Stomach (tissue), 9 donors: ENCODE measurements around the gene TMEM9B. TPM values are rescaled to one million over a fixed set of nuclear protein-coding genes. Genes with fewer than 3 reads are reported as not detected.

Experiments used
- DNase-seq, 2 donors: peaks; one replicate each; pipeline versions ENCODE4 v3.0.0 to v3.0.0-alpha.2; 2013 to 2019
- H3K27ac ChIP-seq, 5 donors: fragments of 200-600 bp in 4 of 5; sonication (generic) in 4 of 5; one replicate each; pipeline ENCODE4 v1.5.1; 2013 to 2019; ENCODE audit warnings: mild to moderate bottlenecking in 1 of 5, moderate library complexity in 1 of 5
- H3K27me3 ChIP-seq, 3 donors: fragments of 200-600 bp; sonication (generic); one replicate each; pipeline ENCODE4 v1.5.1; 2017 to 2019; ENCODE audit warnings: mixed run types in 1 of 3
- H3K36me3 ChIP-seq, 4 donors: fragments of 200-600 bp; sonication (generic); 1 replicate in 3 of 4; 2 replicates in 1 of 4; pipeline ENCODE4 v1.5.1; 2016 to 2019
- H3K4me1 ChIP-seq, 4 donors: fragments of 200-600 bp; sonication (generic); one replicate each; pipeline ENCODE4 v1.5.1; 2016 to 2019
- H3K4me3 ChIP-seq, 4 donors: fragments of 200-600 bp; sonication (generic) in 3 of 4; one replicate each; pipeline ENCODE4 v1.5.1; 2016 to 2019; ENCODE audit warnings: mild to moderate bottlenecking in 1 of 4
- H3K9me3 ChIP-seq, 4 donors: fragments of 200-600 bp; sonication (generic); one replicate each; pipeline ENCODE4 v1.5.1; 2016 to 2019
- EP300 ChIP-seq: sonication (generic); formaldehyde crosslinking; IDR thresholded peaks from one replicate; pipeline ENCODE4 v1.6.1; 2017; ENCODE audit warnings: antibody characterized with exemption
- POLR2A ChIP-seq, 4 donors: fragments of 450-650 bp; IDR thresholded peaks; one replicate each; pipeline ENCODE4 v1.6.1; 2016; ENCODE audit warnings: antibody characterized with exemption in 4 of 4, control low read depth in 2 of 4, mild to moderate bottlenecking in 1 of 4, moderate library complexity in 1 of 4
- POLR2AphosphoS5 ChIP-seq, 3 donors: sonication (generic); formaldehyde crosslinking; IDR thresholded peaks; one replicate each; pipeline ENCODE4 v1.6.1; 2016; ENCODE audit warnings: antibody characterized with exemption in 3 of 3
- WGBS, 5 donors: extraction: QIAGEN DNeasy Blood & Tissue Kit in 3 of 5; methylation state at CpG; one replicate each; pipeline versions ENCODE4 v1.1.5 to v1.1.7; 2013 to 2018; 5-methylcytosine and 5-hydroxymethylcytosine counted together
- intact Hi-C: fragments of 100-400 bp; cut with DNase I; formaldehyde crosslinking; loops from one replicate; pipeline ENCODE4 v1.15.1; 2023; ENCODE audit warnings: low total_unique reads
- polyA plus RNA-seq, 3 donors: library from polyadenylated mRNA; stranded (reverse); fragments of 200-250 nt; gene quantifications; one replicate each; pipeline ENCODE4 v1.2.3, GENCODE V29; 2013
- total RNA-seq, 5 donors: library from RNA; depleted of rRNA; stranded (reverse); fragments of >200 nt; gene quantifications; one replicate each; pipeline versions ENCODE4 v1.1.0 to v1.2.3, GENCODE V29; 2014 to 2016
- TF ChIP-seq, protein P1 (sequence below), 7 experiments: fragments of 450-650 bp in 4 of 7; fragments of 200-600 bp in 3 of 7; sonication (generic) in 3 of 7; IDR thresholded peaks; one replicate each; pipeline ENCODE4 v1.5.1; 2016 to 2019; ENCODE audit warnings: antibody characterized with exemption in 7 of 7, control low read depth in 2 of 7, mild to moderate bottlenecking in 1 of 7
- donor health status: healthy with polysubstance abuse.
- donor health status: Bipolar disorder and iron deficiency.
- donor health status: healthy.

TMEM9B gene
- total and polyA plus RNA-seq, 8 donors = 0.58 to 74.4 (median 30.9) TPM

- Histone ChIP-seq H3K4me1 (no peaks in the 10 kb centered on the region), H3K27me3 (no peaks in the 10 kb centered on the region), H3K27ac (no peak overlapping the region), H3K4me3 (no peak overlapping the region), H3K36me3 (peaks cover 0 to 11% (median 3%) of the 10 kb centered on the region in 4 donors), H3K9me3 (no peaks in the 10 kb centered on the region)
- intact Hi-C loops = no loop called here
- no peak for DNase-seq
- no peak for TF ChIP-seq POLR2A (IDR thresholded peaks at IDR 0.05)
- TF ChIP-seq POLR2AphosphoS5 (IDR thresholded peaks at IDR 0.05) = no peak
- TF ChIP-seq, protein P1, sequence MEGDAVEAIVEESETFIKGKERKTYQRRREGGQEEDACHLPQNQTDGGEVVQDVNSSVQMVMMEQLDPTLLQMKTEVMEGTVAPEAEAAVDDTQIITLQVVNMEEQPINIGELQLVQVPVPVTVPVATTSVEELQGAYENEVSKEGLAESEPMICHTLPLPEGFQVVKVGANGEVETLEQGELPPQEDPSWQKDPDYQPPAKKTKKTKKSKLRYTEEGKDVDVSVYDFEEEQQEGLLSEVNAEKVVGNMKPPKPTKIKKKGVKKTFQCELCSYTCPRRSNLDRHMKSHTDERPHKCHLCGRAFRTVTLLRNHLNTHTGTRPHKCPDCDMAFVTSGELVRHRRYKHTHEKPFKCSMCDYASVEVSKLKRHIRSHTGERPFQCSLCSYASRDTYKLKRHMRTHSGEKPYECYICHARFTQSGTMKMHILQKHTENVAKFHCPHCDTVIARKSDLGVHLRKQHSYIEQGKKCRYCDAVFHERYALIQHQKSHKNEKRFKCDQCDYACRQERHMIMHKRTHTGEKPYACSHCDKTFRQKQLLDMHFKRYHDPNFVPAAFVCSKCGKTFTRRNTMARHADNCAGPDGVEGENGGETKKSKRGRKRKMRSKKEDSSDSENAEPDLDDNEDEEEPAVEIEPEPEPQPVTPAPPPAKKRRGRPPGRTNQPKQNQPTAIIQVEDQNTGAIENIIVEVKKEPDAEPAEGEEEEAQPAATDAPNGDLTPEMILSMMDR (IDR thresholded peaks at IDR 0.05) = no peak
- no peak for TF ChIP-seq EP300
- WGBS, 5 donors = 83 to 89% (median 85%) methylated on average over 2 of the region's 2 CpGs
These were observed 7.1 kb upstream of the TMEM9B start for GRCh38 chr11:8971196-8971923.

GRCh38 chr11:8967184-8967583 lies 2.9 kb upstream of the TMEM9B start:
- Histone ChIP-seq H3K4me3 (no peak overlapping the region), H3K27ac (no peak overlapping the region), H3K27me3 (no peaks in the 10 kb centered on the region), H3K4me1 (peaks cover 13 to 31% (median 26%) of the 10 kb centered on the region in 4 donors), H3K9me3 (no peaks in the 10 kb centered on the region), H3K36me3 (peaks cover 0 to 11% (median 3%) of the 10 kb centered on the region in 4 donors)
- intact Hi-C loops = loop anchor here (10.0 kb wide), 1 partner anchor 282 kb away; the partner anchor contains the start of genes RPL27A and TRIM66
- TF ChIP-seq POLR2A (IDR thresholded peaks at IDR 0.05) (no peak), POLR2AphosphoS5 (IDR thresholded peaks at IDR 0.05) (no peak), EP300 (no peak)
- TF ChIP-seq, protein P1 (IDR thresholded peaks at IDR 0.05) = no peak
- WGBS, 5 donors = 86 to 92% (median 88%) methylated on average over 8 of the region's 8 CpGs
- DNase-seq = no peak

- H3K9me3 ChIP-seq = no peaks in the 10 kb centered on the region
- 1 to 3% (median 1%) methylated on average over 25 to 39 of the region's 39 CpGs for WGBS, 5 donors
- peak overlapping the region; percentile 95 to 99 (median 96) for H3K27ac ChIP-seq
- DNase-seq = peak; percentile 87 to 95
- no peaks in the 10 kb centered on the region for H3K27me3 ChIP-seq
- TF ChIP-seq EP300 (no peak), POLR2AphosphoS5 (IDR thresholded peaks at IDR 0.05) (no peak), POLR2A (IDR thresholded peaks at IDR 0.05) (no peak)
- TF ChIP-seq, protein P1 (IDR thresholded peaks at IDR 0.05) = no peak
- H3K4me3 ChIP-seq = peak overlapping the region; percentile 68 to 89 (median 86)
- intact Hi-C loops = loop anchor here (10.0 kb wide), 1 partner anchor 279 kb away; the partner anchor contains the start of genes RPL27A and TRIM66
- peaks cover 0 to 15% (median 6%) of the 10 kb centered on the region in 4 donors for H3K36me3 ChIP-seq
- peaks cover 19 to 53% (median 47%) of the 10 kb centered on the region in 4 donors for H3K4me1 ChIP-seq
These were observed 496 bp downstream of the TMEM9B start for GRCh38 chr11:8963569-8964323.

GRCh38 chr11:8962841-8963240 lies 1.4 kb downstream of the TMEM9B start:
- 0 to 13% (median 11%) methylated on average over 2 of the region's 2 CpGs for WGBS, 5 donors
- intact Hi-C loops = loop anchor here (10.0 kb wide), 1 partner anchor 278 kb away; the partner anchor contains the start of genes RPL27A and TRIM66
- Histone ChIP-seq H3K27me3 (no peaks in the 10 kb centered on the region), H3K27ac (peak overlapping the region in 4 of 5 donors; percentile 95 to 99 (median 96)), H3K4me3 (peak overlapping the region; percentile 68 to 89 (median 86)), H3K4me1 (peaks cover 19 to 53% (median 48%) of the 10 kb centered on the region in 4 donors), H3K9me3 (no peaks in the 10 kb centered on the region), H3K36me3 (peaks cover 0 to 13% (median 6%) of the 10 kb centered on the region in 4 donors)
- TF ChIP-seq, protein P1 (IDR thresholded peaks at IDR 0.05) = no peak
- TF ChIP-seq POLR2AphosphoS5 (IDR thresholded peaks at IDR 0.05) = no peak
- no peak for TF ChIP-seq EP300
- no peak for TF ChIP-seq POLR2A (IDR thresholded peaks at IDR 0.05)
- no peak for DNase-seq
